DOHH2 (cell line): ENCODE data around the gene CLDN15.

Experiments
- H3F3A ChIP-seq: fragments of 200-600 bp; sonication (generic), shearing (Covaris generic); 2 replicates; pipeline ENCODE4 v1.6.0; 2016; ENCODE audit warnings: antibody characterized with exemption, mild to moderate bottlenecking; ENCODE audit not compliant: control insufficient read depth, insufficient read depth
- H3K27ac ChIP-seq: fragments of 200-600 bp; sonication (generic); 2 replicates; pipeline ENCODE4 v1.5.1; 2014; ENCODE audit warnings: low read depth, mild to moderate bottlenecking, low read length, moderate library complexity
- H3K27me3 ChIP-seq: fragments of 200-600 bp; sonication (generic); 2 replicates; pipeline ENCODE4 v1.6.1; 2014; ENCODE audit warnings: mild to moderate bottlenecking, low read length, mixed read lengths; ENCODE audit not compliant: control insufficient read depth
- H3K36me3 ChIP-seq: fragments of 200-600 bp; sonication (generic); 2 replicates; pipeline ENCODE4 v1.6.1; 2014; ENCODE audit warnings: mild to moderate bottlenecking, low read length, moderate library complexity, mixed read lengths; ENCODE audit not compliant: control insufficient read depth
- H3K4me1 ChIP-seq: fragments of 200-600 bp; sonication (generic); 2 replicates; pipeline ENCODE4 v1.6.1; 2014; ENCODE audit warnings: mild to moderate bottlenecking, low read length, mixed read lengths; ENCODE audit not compliant: control insufficient read depth
- H3K4me2 ChIP-seq: fragments of 200-600 bp; sonication (generic); 2 replicates; pipeline ENCODE4 v1.6.0; 2014; ENCODE audit warnings: mild to moderate bottlenecking, low read length, moderate library complexity
- H3K4me3 ChIP-seq: fragments of 200-600 bp; sonication (generic); 2 replicates; pipeline ENCODE4 v1.5.1; 2014; ENCODE audit warnings: mild to moderate bottlenecking, low read length, mixed read lengths
- H3K79me2 ChIP-seq: fragments of 200-600 bp; sonication (generic); 2 replicates; pipeline ENCODE4 v1.6.1; 2014; ENCODE audit warnings: mild to moderate bottlenecking, low read length, mixed read lengths; ENCODE audit not compliant: control insufficient read depth
- H3K9me2 ChIP-seq: fragments of 200-600 bp; sonication (generic); replicated peaks from 2 replicates; pipeline ENCODE4 v1.6.1; 2014; ENCODE audit warnings: mild to moderate bottlenecking, low read length, mixed read lengths; ENCODE audit not compliant: control insufficient read depth
- H3K9me3 ChIP-seq: fragments of 200-600 bp; sonication (generic); 2 replicates; pipeline ENCODE4 v1.6.1; 2014; ENCODE audit warnings: antibody characterized with exemption, low read length, mixed read lengths; ENCODE audit not compliant: control insufficient read depth, insufficient read depth
- H4K20me1 ChIP-seq: fragments of 200-600 bp; sonication (generic); 2 replicates; pipeline ENCODE4 v1.6.0; 2014; ENCODE audit warnings: low read depth, mild to moderate bottlenecking, antibody characterized with exemption, low read length, moderate library complexity; ENCODE audit not compliant: control insufficient read depth, insufficient read depth
- CTCF ChIP-seq: fragments of 200-600 bp; sonication (generic); IDR thresholded peaks from one replicate; pipeline ENCODE4 v1.5.1; 2014; ENCODE audit warnings: antibody characterized with exemption, mild to moderate bottlenecking, low read depth, low read length; ENCODE audit not compliant: poor library complexity, severe bottlenecking
- EZH2phosphoT487 ChIP-seq: fragments of 200-600 bp; sonication (generic); IDR thresholded peaks from 2 replicates; pipeline ENCODE4 v1.6.1; 2017; ENCODE audit warnings: borderline replicate concordance, mild to moderate bottlenecking, antibody characterized with exemption, low read length, moderate library complexity, mixed read lengths

Gene CLDN15

GRCh38 chr7:101239191-101239950, 1.8 kb upstream of the CLDN15 start:
- Histone ChIP-seq H3K27ac (no peak overlapping the region), H4K20me1 (peaks cover 11% of the 10 kb centered on the region; the same call in 1 of the 2 replicates)

GRCh38 chr7:101238226-101239182, 902 bp upstream of the CLDN15 start:
- Histone ChIP-seq H3F3A (no peaks in the 10 kb centered on the region), H3K4me2 (no peak overlapping the region), H3K9me2 (no peaks in the 10 kb centered on the region), H3K79me2 (peaks cover 24% of the 10 kb centered on the region), H4K20me1 (peaks cover 5% of the 10 kb centered on the region; the same call in 1 of the 2 replicates), H3K4me3 (no peak overlapping the region), H3K9me3 (no peaks in the 10 kb centered on the region), H3K27ac (no peak overlapping the region), H3K27me3 (no peaks in the 10 kb centered on the region), H3K4me1 (peaks cover 3% of the 10 kb centered on the region), H3K36me3 (peaks cover 60% of the 10 kb centered on the region)
- TF ChIP-seq CTCF (no peak), EZH2phosphoT487 (no peak)

More at GRCh38 chr7:101239191-101239950, 1.8 kb upstream of the CLDN15 start:
- Histone ChIP-seq H3K4me1 (peaks cover 9% of the 10 kb centered on the region), H3K9me2 (no peaks in the 10 kb centered on the region), H3K79me2 (peaks cover 33% of the 10 kb centered on the region), H3F3A (no peaks in the 10 kb centered on the region), H3K4me2 (no peak overlapping the region), H3K27me3 (no peaks in the 10 kb centered on the region), H3K9me3 (no peaks in the 10 kb centered on the region), H3K4me3 (no peak overlapping the region), H3K36me3 (peaks cover 65% of the 10 kb centered on the region)
- no peak for TF ChIP-seq CTCF
- no peak for TF ChIP-seq EZH2phosphoT487

GRCh38 chr7:101236292-101236835, 1.2 kb downstream of the CLDN15 start:
- no peak for TF ChIP-seq EZH2phosphoT487
- TF ChIP-seq CTCF: no peak
- Histone ChIP-seq H3K9me2 (no peaks in the 10 kb centered on the region), H3K27me3 (no peaks in the 10 kb centered on the region), H3K79me2 (peaks cover 6% of the 10 kb centered on the region; the same call in 1 of the 2 replicates), H3K36me3 (peaks cover 45% of the 10 kb centered on the region), H3K9me3 (no peaks in the 10 kb centered on the region), H3F3A (no peaks in the 10 kb centered on the region), H3K4me3 (no peak overlapping the region), H3K27ac (no peak overlapping the region), H4K20me1 (0 out of 2 replicates have a peak, but pooled peaks cover 4% of the 10 kb centered on the region), H3K4me2 (no peak overlapping the region), H3K4me1 (no peaks in the 10 kb centered on the region)
